ENCODE data around the gene ERC2.

- no peak for TF ChIP-seq POLR2A (IDR thresholded peaks at IDR 0.05)
- TF ChIP-seq, protein P1, sequence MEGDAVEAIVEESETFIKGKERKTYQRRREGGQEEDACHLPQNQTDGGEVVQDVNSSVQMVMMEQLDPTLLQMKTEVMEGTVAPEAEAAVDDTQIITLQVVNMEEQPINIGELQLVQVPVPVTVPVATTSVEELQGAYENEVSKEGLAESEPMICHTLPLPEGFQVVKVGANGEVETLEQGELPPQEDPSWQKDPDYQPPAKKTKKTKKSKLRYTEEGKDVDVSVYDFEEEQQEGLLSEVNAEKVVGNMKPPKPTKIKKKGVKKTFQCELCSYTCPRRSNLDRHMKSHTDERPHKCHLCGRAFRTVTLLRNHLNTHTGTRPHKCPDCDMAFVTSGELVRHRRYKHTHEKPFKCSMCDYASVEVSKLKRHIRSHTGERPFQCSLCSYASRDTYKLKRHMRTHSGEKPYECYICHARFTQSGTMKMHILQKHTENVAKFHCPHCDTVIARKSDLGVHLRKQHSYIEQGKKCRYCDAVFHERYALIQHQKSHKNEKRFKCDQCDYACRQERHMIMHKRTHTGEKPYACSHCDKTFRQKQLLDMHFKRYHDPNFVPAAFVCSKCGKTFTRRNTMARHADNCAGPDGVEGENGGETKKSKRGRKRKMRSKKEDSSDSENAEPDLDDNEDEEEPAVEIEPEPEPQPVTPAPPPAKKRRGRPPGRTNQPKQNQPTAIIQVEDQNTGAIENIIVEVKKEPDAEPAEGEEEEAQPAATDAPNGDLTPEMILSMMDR (IDR thresholded peaks at IDR 0.05), result no peak
Observed at GRCh38 chr3:56248021-56248420, 220.2 kb downstream of the ERC2 start.
